Thoracic aorta (tissue), 2 donors: ENCODE results near the gene GSG1L. TPM values are rescaled to one million over a fixed set of nuclear protein-coding genes. Genes with fewer than 3 reads are reported as not detected.

Experiments used
- ATAC-seq: fragments of 150-250 bp; one replicate; pipeline ENCODE4 v1.8.0; 2017; ENCODE audit warnings: low read depth; ENCODE audit not compliant: insufficient number of reproducible peaks, low FRiP score
- DNase-seq: peaks from one replicate; pipeline ENCODE4 v3.0.0-alpha.2; 2020; ENCODE audit warnings: low spot score
- H3K27ac ChIP-seq, 2 donors: fragments of 200-600 bp; sonication (generic); 1 replicate in 1 of 2; 2 replicates in 1 of 2; pipeline ENCODE4 v1.5.1; 2016; ENCODE audit warnings: mild to moderate bottlenecking in 2 of 2, moderate library complexity in 2 of 2
- H3K27me3 ChIP-seq: fragments of 200-600 bp; sonication (generic); replicated peaks from 2 replicates; pipeline ENCODE4 v1.6.0; 2016; ENCODE audit warnings: mild to moderate bottlenecking; ENCODE audit not compliant: insufficient read depth
- H3K36me3 ChIP-seq: fragments of 200-600 bp; sonication (generic); one replicate; pipeline ENCODE4 v1.5.1; 2016
- H3K4me1 ChIP-seq, 2 donors: fragments of 200-600 bp; sonication (generic); 1 replicate in 1 of 2; 2 replicates in 1 of 2; pipeline versions ENCODE4 v1.5.1 to v1.6.0; 2016; ENCODE audit warnings: low read depth in 2 of 2, mild to moderate bottlenecking in 1 of 2; ENCODE audit not compliant: control insufficient read depth in 1 of 2
- H3K4me3 ChIP-seq: fragments of 200-600 bp; sonication (generic); 2 replicates; pipeline ENCODE4 v1.5.1; 2016; ENCODE audit warnings: mild to moderate bottlenecking
- H3K9me3 ChIP-seq: fragments of 200-600 bp; sonication (generic); 2 replicates; pipeline ENCODE4 v1.5.1; 2016
- CTCF ChIP-seq: fragments of 200-600 bp; sonication (generic); IDR thresholded peaks from one replicate; pipeline ENCODE4 v1.5.1; 2019; ENCODE audit warnings: antibody characterized with exemption
- total RNA-seq, 2 donors: library from RNA; depleted of rRNA; stranded (reverse); fragments of >200 nt; gene quantifications; one replicate each; pipeline versions ENCODE4 v1.1.0 to v1.2.3, GENCODE V29; 2016

Gene GSG1L
- total RNA-seq, 2 donors from 2014 or later, result 5.3 to 5.9 TPM

- ATAC-seq (no peak), DNase-seq (no peak)
- H3K4me1 ChIP-seq, result no peaks in the 10 kb centered on the region
- no peak for TF ChIP-seq CTCF
- no peaks in the 10 kb centered on the region for H3K9me3 ChIP-seq
- H3K36me3 ChIP-seq, result no peaks in the 10 kb centered on the region
- no peak overlapping the region for H3K27ac ChIP-seq
- H3K4me3 ChIP-seq, result no peak overlapping the region
- H3K27me3 ChIP-seq, result no peaks in the 10 kb centered on the region
Measured at GRCh38 chr16:27820646-27821345, 242.7 kb downstream of the GSG1L start.

GRCh38 chr16:27819881-27820610 lies 243.5 kb downstream of the GSG1L start:
- no peaks in the 10 kb centered on the region for H3K27me3 ChIP-seq
- DNase-seq, result no peak

GRCh38 chr16:27819356-27819755 lies 244.2 kb downstream of the GSG1L start:
- Histone ChIP-seq H3K4me3 (no peak overlapping the region), H3K9me3 (no peaks in the 10 kb centered on the region), H3K27ac (no peak overlapping the region), H3K36me3 (no peaks in the 10 kb centered on the region), H3K4me1 (no peaks in the 10 kb centered on the region), H3K27me3 (no peaks in the 10 kb centered on the region)
- DNase-seq (no peak), ATAC-seq (no peak)
- no peak for TF ChIP-seq CTCF

More at GRCh38 chr16:27819881-27820610, 243.5 kb downstream of the GSG1L start:
- Histone ChIP-seq H3K9me3 (no peaks in the 10 kb centered on the region), H3K4me1 (no peaks in the 10 kb centered on the region), H3K27ac (no peak overlapping the region), H3K36me3 (no peaks in the 10 kb centered on the region), H3K4me3 (no peak overlapping the region)
- ATAC-seq, result no peak
- TF ChIP-seq CTCF, result no peak

DNA sequence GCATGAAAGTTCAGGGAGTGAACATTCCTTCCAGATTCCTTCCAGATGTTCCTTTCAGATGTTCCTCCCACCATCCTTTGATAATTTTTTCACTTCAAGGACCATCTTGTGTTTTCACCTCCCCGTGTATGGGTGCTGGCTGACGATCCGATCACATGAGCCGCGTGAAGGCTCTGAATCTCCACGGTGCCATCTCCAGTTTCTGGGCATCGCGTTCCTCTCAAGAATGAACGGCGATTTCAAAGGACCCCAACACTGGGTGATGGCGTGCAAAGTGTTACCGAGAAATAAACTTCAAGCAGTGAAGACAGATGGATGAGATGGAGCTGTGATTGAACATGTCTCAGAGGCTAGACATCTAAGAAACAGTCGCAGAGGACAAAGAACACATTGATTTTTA lies 245.3 kb downstream of the GSG1L start:
- ATAC-seq, result no peak
- Histone ChIP-seq H3K4me3 (no peak overlapping the region), H3K27ac (no peak overlapping the region), H3K27me3 (no peaks in the 10 kb centered on the region), H3K36me3 (no peaks in the 10 kb centered on the region), H3K9me3 (no peaks in the 10 kb centered on the region), H3K4me1 (no peaks in the 10 kb centered on the region)
- TF ChIP-seq CTCF, result no peak
- DNase-seq, result no peak

DNA sequence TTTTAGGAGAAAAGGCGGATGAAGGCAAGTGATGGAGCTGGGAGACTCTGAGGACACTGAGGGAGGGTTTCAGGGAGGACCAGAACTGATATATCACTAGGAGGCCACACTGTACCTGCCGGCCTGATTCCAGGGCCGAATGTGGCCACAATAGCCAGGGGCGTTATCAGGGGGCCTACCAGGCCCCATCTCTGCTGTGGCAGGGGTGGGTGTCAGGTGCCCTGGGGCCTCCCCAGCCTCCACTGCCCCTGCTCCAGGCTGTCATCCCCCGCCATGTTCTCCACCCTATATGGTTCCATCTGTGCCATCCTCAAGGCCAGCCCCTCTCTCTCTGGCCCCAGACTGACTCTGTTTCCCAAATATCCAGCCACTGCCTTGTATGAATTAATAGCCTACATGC lies 246.5 kb downstream of the GSG1L start:
- H3K27ac ChIP-seq, result no peak overlapping the region
- DNase-seq, result no peak
- H3K4me3 ChIP-seq, result no peak overlapping the region
- H3K4me1 ChIP-seq, result no peaks in the 10 kb centered on the region
- no peaks in the 10 kb centered on the region for H3K27me3 ChIP-seq
- no peaks in the 10 kb centered on the region for H3K36me3 ChIP-seq
- no peaks in the 10 kb centered on the region for H3K9me3 ChIP-seq
- ATAC-seq, result no peak
- no peak for TF ChIP-seq CTCF
